COLO829 (cell line): ENCODE results near the gene BIN2.

Source experiments
- DNase-seq: peaks from one replicate; pipeline ENCODE4 v3.0.0; 2012; ENCODE audit warnings: low spot score

The BIN2 gene

GRCh38 chr12:51253276-51253675, 70.7 kb downstream of the BIN2 start:
- DNase-seq: no peak

GRCh38 chr12:51247523-51248206, 76.3 kb downstream of the BIN2 start:
- DNase-seq: no peak

GRCh38 chr12:51246254-51246853, 77.6 kb downstream of the BIN2 start:
- DNase-seq: no peak

GRCh38 chr12:51245476-51246253, 78.3 kb downstream of the BIN2 start:
- no peak for DNase-seq

GRCh38 chr12:51244269-51244668, 79.7 kb downstream of the BIN2 start:
- DNase-seq: no peak

- DNase-seq: no peak
Observed at GRCh38 chr12:51242876-51243275, 81.1 kb downstream of the BIN2 start.

- no peak for DNase-seq
Observed at GRCh38 chr12:51242120-51242519, 81.9 kb downstream of the BIN2 start.

- no peak for DNase-seq
Observed at GRCh38 chr12:51240971-51241370, 83.0 kb downstream of the BIN2 start.

GRCh38 chr12:51238510-51239334, 85.3 kb downstream of the BIN2 start, which contains the start of gene DAZAP2:
Gene DAZAP2 (plus strand): TSS chr12:51238826. CDS start chr12:51238908, 82 bp downstream.
- peak; percentile 93 for DNase-seq

- DNase-seq: no peak
Observed at GRCh38 chr12:51238037-51238509, 85.9 kb downstream of the BIN2 start.

GRCh38 chr12:51234530-51234929, 89.4 kb downstream of the BIN2 start:
- no peak for DNase-seq

GRCh38 chr12:51232642-51233041, 91.3 kb downstream of the BIN2 start:
- DNase-seq: no peak
